GM19397 (cell line): ENCODE measurements around the gene PLPP1.

Source experiments
- ATAC-seq: cut with Tn5 transposase; IDR thresholded peaks from one replicate; pipeline ENCODE4 v1.9.1; 2021; ENCODE audit warnings: mild to moderate bottlenecking, moderate library complexity; ENCODE audit not compliant: unreplicated experiment

Gene PLPP1

DNA sequence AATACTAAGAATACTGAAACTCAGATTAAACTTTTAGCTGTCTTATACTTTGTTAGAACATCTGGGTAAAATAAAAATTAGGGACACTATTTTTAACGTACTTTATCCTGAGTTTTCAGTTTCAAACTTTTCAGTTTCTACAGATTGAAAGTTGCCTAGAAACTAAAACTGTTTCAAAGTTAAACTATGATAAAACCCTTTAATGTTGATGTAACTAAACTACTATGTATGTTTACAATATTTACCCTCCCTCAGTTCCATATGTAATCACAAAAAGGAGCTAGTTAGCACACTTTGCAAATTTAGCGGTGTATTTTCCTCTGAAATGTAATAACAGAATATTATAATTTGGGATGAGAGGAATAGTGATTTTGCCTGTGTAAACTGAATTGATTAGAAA is 121.1 kb downstream of the PLPP1 start:
- no peak for ATAC-seq

DNA sequence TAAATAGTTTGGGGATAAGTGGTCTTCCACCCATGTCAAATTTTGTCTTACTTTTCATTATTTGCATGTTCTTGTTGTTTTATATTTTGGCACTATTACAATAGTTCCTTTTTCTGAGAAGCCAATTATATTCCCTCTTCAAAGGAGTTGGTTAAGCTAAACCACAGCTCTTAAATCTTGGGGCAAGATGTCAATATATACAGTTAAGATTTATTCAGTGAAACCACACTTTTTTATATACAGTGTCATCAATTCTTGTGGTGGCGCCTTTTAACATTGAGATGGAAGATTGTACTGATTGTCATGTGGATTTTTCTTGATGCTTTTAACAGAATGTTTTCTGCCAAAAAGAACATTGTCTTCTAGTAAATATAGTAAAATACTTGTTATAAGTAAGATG is 122.9 kb downstream of the PLPP1 start:
- ATAC-seq = no peak

DNA sequence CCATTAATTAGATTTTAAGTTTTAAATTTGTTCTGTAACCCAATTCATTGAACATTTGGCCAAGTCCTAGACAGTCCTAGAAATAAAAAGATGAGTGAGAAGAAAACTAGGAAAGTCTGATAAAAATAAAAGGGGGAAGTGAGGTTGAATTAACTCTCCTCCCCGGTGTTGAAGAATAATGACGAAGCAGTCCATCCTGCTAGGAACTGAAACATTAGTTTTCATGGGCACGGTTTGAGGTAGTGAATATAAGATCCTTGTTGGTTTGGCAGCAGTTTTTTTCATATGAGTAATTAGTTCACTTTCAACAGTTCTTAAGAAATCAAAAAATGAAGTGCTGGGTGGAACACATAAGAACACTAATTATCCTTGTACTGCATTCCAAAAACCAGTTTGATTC is 123.9 kb downstream of the PLPP1 start:
- no peak for ATAC-seq

DNA sequence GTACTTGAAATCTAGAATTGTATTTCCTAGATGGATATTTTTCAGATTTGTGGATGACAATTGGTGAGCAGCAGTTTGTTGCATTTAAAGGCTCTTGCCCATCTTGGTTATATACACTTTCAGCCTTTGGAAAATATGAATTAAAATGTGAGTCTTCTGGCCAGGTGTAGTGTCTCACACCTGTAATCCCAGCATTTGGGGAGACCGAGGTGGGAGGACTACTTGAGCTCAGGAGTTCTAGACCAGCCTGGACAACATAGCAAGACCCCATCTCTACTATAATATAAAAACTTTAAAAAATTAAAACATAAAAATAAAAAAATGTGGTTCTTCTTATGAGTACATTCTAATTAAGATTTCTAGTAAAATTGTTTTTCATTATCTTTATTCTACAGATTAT is 125.0 kb downstream of the PLPP1 start:
- no peak for ATAC-seq

DNA sequence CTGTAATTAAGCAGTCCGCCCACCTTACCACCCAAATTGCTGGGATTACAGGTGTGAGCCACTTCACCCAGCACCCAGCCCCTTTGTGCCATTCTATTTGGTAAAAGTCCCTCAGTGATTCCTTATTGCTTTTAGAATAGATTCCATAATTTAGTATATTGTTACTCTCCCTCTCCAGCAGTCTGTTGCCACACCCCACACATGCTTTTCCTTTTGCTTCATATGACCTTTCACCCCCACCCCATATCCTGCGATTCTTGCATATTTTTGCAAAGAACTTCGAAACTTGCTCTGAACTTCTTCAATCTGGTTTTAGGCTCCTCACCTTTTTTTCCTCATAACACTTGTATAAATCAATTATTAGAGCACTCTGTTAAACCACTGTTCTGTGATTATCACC is 126.8 kb downstream of the PLPP1 start:
- no peak for ATAC-seq

DNA sequence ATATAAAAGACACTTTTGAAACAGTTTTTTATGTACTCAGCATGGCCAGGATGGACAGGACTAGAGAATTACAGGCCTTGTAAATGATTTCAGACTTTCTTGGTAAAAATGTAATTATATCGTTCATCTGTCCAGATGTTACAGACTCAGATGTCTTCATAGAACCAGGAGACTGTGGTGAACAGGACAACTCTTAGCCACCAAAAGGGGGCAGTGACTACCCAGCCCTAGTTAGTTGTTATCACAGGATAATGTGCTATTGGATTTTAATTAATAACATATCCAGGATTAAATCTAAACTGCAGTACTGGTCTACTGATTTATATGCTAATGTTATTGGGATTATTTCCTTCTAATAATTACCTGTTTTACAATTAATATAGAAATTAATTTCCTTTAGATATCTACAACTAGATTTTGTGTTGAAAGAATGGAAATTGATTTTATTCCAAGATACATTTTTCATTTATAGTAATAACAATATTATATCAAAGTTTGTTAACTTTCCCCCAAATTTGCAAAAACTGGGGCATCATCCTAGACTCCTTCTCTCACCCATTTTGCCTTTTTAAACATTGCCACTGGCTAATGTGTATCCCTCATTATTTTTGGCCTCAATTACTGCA is 127.6 kb downstream of the PLPP1 start:
- no peak for ATAC-seq

DNA sequence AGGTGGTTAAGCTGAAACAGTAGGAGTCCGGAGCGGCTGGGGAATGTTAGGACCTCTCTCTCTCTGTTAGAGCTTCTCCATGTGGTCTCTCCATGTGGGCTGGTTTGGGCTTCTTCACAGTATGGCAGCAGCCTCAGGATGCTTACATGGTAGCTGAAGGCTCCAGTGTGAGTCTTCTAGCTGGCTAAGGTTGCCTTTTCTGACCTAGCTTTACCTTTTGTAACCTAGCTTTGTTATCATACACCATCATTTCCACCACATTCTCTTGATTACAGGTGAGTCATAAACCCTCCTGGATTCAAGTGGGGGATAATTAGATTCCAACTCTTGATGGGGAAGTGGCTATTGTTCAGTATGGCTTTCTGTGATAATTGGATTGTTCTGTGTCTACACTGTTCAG is 128.5 kb downstream of the PLPP1 start:
- ATAC-seq = no peak

DNA sequence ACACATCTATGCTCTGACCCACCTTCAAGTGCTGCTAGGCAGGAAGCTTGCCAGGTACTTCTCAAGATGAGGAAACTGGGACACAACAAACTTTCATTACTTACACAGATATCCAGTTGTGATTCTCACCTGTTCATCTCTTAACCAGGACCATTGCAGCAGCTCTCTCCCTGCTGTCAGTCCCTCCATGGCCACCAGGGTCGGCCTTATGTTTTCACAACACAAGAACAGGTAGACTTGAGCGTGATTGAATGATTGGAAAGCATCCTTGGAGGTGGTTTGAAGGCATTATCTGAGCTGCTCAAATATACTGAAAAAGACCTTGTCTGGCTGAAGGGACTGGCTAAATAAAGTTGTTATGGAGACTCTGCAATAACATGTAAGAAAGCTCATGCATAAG is 132.6 kb downstream of the PLPP1 start:
- no peak for ATAC-seq

DNA sequence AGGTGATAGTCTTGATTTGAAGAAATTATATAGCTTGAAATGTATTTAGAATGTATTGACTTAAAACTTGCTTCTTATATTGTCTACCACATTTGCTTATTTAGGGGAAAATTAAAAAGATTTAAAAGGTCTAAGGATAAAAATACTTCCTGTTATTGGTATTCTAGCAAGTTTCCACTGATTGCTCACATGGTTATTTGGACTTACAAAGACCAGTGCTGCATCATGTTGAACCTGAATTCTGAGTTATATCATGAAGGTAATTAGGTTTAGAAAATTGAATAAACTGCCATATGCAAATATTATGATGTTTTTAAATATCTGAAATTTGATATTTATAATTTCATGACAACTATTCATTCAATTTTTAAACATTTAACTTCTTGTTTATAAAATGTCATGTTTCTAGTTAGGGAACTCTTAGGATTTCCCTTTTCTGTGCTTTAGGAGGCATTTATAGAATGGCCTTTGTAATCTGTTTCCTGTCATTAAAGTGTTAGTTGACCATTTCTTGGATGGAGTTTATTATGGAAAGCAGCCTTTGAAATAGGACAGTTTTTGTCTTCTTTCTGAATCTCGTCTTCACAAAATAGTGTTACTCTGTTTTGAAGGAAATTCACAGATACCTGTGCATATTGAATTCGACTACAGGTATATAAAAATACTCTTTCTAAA is 141.1 kb downstream of the PLPP1 start:
- ATAC-seq = no peak

DNA sequence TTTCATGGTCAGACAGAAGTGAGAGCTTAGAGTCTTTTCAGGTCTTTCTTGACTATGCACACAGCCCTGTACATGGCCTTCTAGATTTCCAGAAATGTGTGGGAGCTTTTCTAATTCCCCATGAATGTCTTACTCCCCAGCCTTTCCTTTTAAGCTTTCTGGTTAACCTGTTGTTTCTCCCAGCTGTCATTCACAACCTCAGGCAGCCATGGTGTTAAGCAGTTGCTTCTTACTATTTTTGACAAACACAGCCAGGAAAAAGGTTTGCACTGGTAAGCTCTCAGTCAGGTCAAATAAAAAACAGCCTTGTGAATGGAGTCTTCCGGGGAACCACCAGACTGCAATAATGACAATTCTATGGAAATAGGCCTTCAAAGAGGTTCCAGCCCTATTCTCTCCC is 142.1 kb downstream of the PLPP1 start:
- ATAC-seq = no peak

DNA sequence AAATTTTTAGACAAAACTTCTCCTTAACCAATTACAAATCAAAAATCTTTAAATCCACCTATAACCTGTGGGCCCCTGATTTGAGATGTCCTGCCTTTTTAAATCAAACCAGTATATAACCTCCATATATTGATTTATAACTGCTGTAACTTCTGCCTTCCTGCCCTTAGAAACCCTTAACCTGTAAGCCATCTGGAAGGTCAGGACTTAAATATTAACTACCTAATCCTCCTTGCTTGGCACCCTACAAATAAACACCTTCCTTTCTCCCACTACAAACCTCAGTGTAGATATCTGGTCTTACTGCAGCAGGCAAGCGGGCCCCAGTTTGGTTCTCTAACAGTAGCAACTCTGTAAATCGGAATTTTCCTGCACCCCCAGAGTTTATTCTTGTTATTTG is 143.1 kb downstream of the PLPP1 start:
- no peak for ATAC-seq

DNA sequence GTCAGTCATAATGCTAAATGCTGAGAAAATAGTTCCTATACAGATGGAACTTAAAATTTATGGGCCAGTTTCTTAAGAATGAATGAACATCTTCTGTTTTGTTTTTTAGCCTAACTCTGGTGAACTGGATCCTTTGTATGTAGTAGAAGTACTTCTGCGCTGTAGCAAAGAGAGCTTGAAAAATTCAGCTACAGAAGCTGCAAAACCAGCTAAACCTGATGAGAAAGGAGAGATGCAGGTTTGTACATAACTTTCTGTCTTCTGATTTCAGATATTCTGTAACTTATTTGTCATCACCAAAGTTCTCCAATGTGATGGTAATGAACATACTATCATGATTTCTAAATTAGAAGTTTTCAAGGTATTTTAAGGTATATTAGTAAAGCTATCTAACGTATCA is 146.9 kb downstream of the PLPP1 start:
- ATAC-seq = no peak

DNA sequence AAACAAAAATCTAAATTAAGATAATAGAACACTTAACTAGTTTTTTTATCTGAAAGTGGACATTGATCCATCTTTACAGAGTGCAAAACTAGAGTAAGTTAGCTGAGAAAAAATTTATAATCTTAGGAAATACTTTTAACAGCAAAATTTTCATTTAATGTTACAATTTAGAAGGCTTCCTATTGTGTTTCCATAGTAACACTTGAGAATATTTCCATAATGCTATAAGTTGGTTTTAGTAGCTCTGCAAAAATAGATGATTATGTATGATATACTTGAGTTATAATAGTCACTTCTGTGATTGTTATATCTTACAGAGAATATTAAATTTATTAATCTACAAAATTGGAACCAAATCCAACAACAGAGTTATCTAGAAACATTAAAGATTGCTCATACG is 148.4 kb downstream of the PLPP1 start:
- no peak for ATAC-seq

DNA sequence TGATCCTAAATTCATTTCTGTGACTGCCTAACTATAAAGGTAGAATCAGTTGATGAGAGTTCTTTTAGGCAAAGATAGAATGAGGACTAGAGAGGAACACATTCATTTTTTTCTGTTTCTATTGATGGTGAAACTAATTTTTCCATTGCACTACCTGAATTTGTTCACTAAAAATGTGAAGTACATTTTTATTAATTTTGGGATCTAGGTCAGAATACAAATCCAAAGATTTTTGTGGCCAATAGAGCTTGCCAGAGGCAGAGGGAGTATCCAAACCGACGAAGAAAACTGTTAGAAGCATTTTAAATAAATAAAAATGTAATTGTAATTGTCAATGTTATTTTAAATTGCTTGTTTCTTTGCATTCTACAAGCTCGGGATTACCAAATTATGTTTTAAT is 148.9 kb downstream of the PLPP1 start:
- no peak for ATAC-seq

DNA sequence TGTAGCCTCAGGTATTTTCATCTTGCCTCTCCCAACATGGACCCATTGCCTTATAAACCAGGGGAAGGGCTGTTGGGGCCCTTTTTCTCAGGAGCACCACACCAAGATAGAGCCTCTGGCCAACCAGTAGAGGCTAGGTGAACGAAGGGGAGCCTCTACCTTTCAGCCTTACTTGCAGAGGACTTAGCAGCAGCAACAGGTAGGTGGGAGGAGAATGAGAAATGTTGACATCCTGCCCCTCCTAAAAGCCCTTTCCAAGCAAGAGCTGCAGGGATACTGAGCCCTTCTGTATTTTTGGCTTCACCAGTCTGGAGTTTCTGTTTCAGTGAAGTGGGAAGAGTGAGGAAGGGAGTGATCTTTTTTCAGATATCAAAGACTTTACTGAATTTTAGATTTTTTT is 149.5 kb downstream of the PLPP1 start:
- ATAC-seq = no peak

DNA sequence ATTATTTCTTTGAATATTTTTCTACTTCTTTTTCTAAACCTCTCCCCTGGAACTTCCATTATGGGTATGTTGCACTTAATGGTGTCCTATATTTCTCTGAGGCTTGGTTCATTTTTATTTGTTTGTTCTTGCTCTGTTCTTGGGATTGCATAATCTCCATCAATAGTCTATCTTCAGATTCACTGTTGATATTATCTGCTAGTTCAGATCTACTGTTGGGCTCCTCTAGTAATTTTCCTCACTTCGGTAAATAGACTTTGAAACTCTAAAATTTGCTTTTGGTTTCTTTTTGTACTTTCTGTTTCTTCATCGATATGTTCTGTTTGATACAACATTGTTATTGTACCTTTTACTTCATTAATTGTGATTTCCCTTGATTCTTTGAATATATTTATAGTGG is 150.7 kb downstream of the PLPP1 start:
- no peak for ATAC-seq

DNA sequence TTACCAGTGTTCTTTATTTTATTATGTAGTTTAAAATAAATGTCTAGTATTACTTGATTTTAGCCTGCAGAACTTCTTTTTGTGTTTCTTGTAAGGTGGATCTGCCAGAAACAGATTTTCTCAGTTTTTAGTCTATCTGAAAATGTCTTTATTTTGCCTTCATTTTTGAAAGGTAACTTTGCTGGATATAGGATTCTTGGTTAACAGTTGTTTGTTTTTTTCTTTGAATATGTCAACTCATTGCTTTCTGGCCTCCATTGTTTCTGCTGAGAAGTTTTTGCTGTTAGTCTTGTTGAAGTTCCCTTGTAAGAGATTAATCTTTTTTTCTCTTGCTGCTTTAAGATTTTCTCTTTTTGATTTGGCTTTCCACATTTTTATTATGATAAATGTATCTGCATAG is 151.5 kb downstream of the PLPP1 start:
- no peak for ATAC-seq

DNA sequence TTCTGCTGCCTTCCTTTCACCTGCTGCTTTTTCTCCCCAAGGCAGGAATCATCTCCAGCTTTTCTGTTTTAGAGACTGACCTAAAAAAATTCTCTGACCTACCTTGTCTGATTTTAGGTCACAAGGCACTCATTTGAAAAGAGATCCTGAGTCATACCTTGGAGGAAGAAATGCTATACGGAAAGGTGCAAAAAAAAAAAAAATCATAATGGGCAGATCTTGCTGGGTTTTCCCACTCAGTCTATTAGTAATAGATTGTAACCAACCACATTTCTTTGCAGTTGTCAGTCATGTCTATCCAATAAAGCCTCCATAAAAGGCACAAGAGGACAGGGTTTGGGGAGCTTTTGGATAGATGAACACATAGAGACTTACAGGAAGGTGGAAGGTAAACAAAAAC is 157.0 kb downstream of the PLPP1 start:
- ATAC-seq = no peak
